T47D (cell line): ENCODE measurements around the gene VAMP5.
"Not testable (repeated sequence)": the region's sequence is repeated elsewhere in the genome, so short reads cannot be mapped to it uniquely, and the experiment has no call there.

ENCODE experiments used
- DNase-seq, 2 experiments: peaks; one replicate each; pipeline versions ENCODE4 v3.0.0 to v3.0.0-alpha.2; 2011 to 2012; ENCODE audit warnings: low read depth in 1 of 2, low spot score in 1 of 2
- JUND ChIP-seq: IDR thresholded peaks from 2 replicates; pipeline ENCODE4 v1.6.1; 2012; ENCODE audit warnings: low read depth
- in situ Hi-C: cut with HindIII; loops from 2 replicates; pipeline ENCODE4 v1.10.0; 2016; ENCODE audit warnings: low sequenced_read_pairs, low pct_unique_long_range_greater_than_20kb

Gene VAMP5

GRCh38 chr2:85545780-85546240 is 38.4 kb upstream of the VAMP5 start:
- DNase-seq = no peak
- in situ Hi-C loops = no loop called here
- TF ChIP-seq JUND = no peak

- DNase-seq = no peak
- in situ Hi-C loops = no loop called here
- TF ChIP-seq JUND = no peak
Observed at GRCh38 chr2:85547089-85547858, 37.0 kb upstream of the VAMP5 start.

- no peak for TF ChIP-seq JUND
- no peak for DNase-seq
- in situ Hi-C loops = no loop called here
Observed at GRCh38 chr2:85547859-85548607, 36.2 kb upstream of the VAMP5 start.

GRCh38 chr2:85548608-85548900 is 35.7 kb upstream of the VAMP5 start:
- TF ChIP-seq JUND = no peak
- in situ Hi-C loops = no loop called here
- no peak for DNase-seq

- no peak for DNase-seq
- TF ChIP-seq JUND = no peak
- in situ Hi-C loops = no loop called here
Observed at GRCh38 chr2:85549095-85549494, 35.1 kb upstream of the VAMP5 start.

- in situ Hi-C loops = no loop called here
- no peak for TF ChIP-seq JUND
Observed at GRCh38 chr2:85549826-85550225, 34.4 kb upstream of the VAMP5 start.

GRCh38 chr2:85550486-85550885 is 33.7 kb upstream of the VAMP5 start:
- DNase-seq = peak in 1 of 2 experiments; percentile 29
- in situ Hi-C loops = no loop called here
- no peak for TF ChIP-seq JUND

More at GRCh38 chr2:85549826-85550225, 34.4 kb upstream of the VAMP5 start:
- DNase-seq = no peak

GRCh38 chr2:85551698-85552678 is 32.2 kb upstream of the VAMP5 start:
- peak; percentile 41 to 85 for DNase-seq

GRCh38 chr2:85553184-85553583 is 31.0 kb upstream of the VAMP5 start:
- no peak for DNase-seq
- in situ Hi-C loops = no loop called here
- no peak for TF ChIP-seq JUND

More at GRCh38 chr2:85551698-85552678, 32.2 kb upstream of the VAMP5 start:
- in situ Hi-C loops = no loop called here
- no peak for TF ChIP-seq JUND

- no peak for TF ChIP-seq JUND
- in situ Hi-C loops = no loop called here
- no peak for DNase-seq
Observed at GRCh38 chr2:85554980-85555612, 29.1 kb upstream of the VAMP5 start.

GRCh38 chr2:85557130-85557529 is 27.1 kb upstream of the VAMP5 start:
- TF ChIP-seq JUND = no peak
- in situ Hi-C loops = no loop called here
- no peak for DNase-seq

GRCh38 chr2:85558160-85558559 is 26.1 kb upstream of the VAMP5 start:
- in situ Hi-C loops = no loop called here
- TF ChIP-seq JUND = no peak
- DNase-seq = no peak

- DNase-seq, in situ Hi-C loops: not testable (repeated sequence)
Observed at GRCh38 chr2:85560403-85560726, 23.9 kb upstream of the VAMP5 start.
